DMS79 (cell line): ENCODE data around the gene SNRPA1.

Experiments used
- DNase-seq: peaks from one replicate; lab custom pipeline; 2025; lab: John Stamatoyannopoulos, UW

The SNRPA1 gene

DNA sequence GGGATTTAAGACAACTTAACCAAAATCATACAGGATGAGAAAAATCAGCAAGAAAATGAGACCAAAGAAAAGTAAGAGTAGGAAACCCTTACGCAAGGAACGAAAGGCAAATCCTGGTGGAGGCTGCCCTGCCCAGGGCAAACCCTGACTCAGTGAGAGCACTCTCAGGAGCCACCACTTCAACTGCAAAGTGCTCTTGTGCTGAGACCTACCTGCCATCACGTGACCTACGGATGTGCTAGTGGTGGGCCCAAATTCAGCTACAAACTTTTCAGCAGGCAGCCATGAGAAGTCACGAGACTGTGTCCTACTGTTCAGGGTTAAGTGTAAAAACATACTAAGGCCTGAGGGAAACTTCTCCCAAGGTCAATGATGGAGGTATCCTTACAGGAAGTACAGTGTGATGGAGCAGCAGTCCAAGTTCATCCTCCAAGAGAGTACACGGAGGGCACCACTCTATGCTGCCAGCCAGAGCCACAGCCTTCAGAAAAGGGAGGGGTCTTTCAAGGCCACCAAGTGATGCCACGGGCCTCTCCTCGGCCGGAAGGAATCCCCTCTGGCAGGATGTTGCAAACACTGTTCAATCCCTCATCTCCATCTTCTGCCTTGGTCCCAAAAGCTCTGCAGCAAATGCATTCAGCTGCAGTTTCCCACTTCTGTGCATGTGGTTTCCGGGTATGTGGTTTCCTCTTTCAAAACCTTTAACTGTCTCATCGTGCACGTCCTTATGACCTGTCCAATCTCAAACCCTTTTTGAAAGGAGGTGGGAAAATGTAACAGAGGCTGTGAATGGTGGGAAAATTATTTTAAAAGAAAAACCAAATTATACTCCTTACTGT lies 52.7 kb downstream of the SNRPA1 start:
- peak; percentile 54 for DNase-seq

DNA sequence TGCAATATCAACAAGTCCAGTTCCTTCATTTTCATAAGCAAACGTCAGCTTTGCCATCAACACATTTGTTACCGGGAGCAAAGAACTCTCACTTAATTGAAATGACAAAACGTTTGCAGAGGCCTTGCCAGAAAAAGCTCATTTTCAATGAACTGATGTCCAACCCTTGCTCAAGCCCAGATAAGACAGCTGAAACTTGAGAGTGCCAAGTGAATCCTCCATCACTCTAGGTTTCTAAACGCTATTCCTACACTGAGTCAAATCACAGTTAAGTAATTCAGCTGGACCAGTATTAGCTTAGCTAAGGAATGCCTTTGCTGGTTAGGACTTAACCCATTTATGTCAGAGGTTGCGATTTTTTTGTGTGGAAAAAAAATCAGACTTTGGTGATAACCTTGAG lies 54.7 kb downstream of the SNRPA1 start:
- no peak for DNase-seq

DNA sequence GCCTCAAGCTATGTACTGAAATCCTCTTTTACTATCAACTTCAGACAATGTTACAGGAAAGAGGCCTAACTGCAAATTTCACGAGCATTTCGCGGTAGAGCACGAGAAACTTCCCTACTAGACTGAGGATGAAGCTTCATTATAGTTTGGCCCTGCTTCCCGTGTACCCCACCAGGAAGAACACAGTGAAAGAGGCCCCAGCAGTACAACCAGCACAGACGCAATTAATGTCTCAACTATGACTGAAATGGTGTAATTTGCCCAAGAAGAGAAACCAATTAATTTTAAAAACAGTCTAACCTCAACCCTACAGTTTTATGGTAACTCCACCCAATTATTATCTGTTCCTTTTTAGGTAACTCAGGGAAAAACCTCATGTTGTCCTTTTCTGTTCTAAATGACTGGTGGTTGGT lies 55.3 kb downstream of the SNRPA1 start:
- no peak for DNase-seq

DNA sequence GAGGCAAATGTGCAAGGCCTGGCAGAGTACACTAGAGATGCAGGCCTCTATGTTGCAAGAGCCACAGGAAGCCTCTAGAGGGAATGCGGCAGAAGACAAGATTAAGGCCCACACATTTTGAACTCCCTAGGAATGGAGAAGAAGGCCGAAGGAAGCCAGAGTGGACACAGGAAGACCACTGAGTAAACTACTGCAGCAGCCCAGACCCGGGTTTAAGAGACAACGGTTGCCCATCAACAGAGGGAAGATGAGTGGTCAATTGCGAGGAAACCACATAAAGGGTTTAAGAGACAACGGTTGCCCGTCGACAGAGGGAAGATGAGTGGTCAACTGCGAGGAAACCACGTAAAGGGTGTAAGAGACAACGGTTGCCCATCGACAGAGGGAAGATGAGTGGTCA lies 57.8 kb downstream of the SNRPA1 start:
- no peak for DNase-seq

DNA sequence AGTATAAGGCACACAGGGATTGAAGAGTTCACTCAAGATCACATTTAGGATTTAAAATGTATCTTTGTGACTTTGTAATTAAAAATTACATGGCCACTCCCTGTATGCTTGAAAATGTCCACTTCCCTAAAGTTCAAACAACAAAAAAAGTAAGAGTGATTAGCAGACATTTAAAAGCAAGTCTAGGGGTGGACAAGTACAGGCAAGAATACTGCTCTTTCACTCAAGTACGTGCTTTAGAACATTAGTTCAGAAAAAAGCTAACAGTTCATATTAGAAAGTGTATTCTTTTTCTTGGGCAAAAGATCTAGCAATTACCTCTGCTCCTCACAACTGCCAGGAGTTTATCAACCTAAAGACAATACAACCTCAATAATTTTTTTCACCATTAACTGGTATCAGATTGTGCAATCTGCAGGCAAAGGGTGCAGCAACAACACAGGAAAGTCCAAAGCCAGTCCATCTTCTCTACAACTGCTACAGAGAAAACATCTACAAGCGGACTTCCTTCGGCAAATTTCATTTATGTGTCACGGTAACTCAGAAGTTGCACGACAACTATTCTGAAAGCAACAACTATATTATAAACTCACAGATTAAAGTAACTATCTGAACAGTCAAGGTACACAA lies 61.3 kb downstream of the SNRPA1 start:
- DNase-seq, result peak; percentile 4

DNA sequence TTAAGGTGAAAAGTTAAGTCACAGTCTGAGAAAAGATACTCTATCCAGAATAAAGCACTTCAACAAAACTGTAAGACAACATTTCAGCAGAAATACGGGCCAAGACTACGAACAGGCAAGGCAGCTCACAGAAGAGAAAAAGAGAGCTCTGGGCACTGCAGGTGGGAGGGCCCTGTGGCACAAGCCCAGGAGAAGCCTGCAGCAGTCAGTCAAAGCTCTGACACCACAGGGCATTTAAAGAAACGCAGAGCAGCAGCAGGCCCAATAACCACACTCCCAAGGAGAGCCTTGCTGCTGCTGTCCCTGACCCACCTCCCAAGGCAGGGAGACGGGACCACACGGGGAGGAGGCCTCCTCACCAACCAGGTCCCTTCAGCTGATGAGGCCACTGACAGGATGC lies 62.4 kb downstream of the SNRPA1 start:
- no peak for DNase-seq
